AG10803 (cell line): ENCODE data around the gene DMD.

Experiments
- DNase-seq: peaks from one replicate; pipeline ENCODE4 v3.0.0; 2010; ENCODE audit warnings: low read depth
- H3K4me3 ChIP-seq: 2 replicates; pipeline ENCODE4 v1.5.1; 2011; ENCODE audit warnings: mild to moderate bottlenecking, low read length, control low read depth
- TF ChIP-seq, protein P1 (sequence below): conservative IDR thresholded peaks from 2 replicates; pipeline ENCODE4 v1.5.1; 2011; ENCODE audit warnings: mild to moderate bottlenecking, low read length, control low read depth, inconsistent platforms

Gene DMD

GRCh38 chrX:32408389-32408788 lies 803.0 kb downstream of the DMD start:
- TF ChIP-seq, protein P1, sequence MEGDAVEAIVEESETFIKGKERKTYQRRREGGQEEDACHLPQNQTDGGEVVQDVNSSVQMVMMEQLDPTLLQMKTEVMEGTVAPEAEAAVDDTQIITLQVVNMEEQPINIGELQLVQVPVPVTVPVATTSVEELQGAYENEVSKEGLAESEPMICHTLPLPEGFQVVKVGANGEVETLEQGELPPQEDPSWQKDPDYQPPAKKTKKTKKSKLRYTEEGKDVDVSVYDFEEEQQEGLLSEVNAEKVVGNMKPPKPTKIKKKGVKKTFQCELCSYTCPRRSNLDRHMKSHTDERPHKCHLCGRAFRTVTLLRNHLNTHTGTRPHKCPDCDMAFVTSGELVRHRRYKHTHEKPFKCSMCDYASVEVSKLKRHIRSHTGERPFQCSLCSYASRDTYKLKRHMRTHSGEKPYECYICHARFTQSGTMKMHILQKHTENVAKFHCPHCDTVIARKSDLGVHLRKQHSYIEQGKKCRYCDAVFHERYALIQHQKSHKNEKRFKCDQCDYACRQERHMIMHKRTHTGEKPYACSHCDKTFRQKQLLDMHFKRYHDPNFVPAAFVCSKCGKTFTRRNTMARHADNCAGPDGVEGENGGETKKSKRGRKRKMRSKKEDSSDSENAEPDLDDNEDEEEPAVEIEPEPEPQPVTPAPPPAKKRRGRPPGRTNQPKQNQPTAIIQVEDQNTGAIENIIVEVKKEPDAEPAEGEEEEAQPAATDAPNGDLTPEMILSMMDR: no peak
- no peak overlapping the region for H3K4me3 ChIP-seq
- no peak for DNase-seq

DNA sequence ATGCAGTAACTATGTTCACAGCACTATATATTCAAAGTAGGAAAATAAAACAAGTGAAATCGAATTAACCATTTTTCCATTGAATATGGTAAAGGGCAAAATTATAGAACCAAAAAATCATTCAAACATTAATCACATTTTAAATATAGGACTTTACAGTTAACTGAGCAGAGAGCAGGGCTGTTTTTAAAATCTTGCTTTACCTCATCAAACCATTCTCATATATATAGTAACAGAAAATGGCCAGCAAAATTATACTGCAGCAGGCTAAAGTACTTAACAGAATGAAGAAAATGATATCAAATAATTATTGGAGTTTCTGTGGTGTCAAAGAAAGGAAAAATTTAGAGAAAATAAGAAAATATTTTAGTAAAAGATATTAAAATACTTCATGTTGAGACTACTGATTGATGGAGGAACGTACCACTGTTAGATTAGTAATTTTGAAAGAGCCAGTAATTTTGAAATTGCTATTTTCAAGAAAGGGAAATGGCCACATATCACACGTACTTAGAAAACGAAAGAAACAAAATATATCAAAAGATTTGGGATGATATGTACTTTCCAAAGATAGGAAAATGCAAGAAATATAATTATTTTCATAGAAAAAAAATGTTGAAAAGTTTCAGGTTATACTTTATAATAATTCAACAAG lies 813.7 kb downstream of the DMD start:
- DNase-seq: no peak
- H3K4me3 ChIP-seq: no peak overlapping the region
- TF ChIP-seq, protein P1: no peak

- H3K4me3 ChIP-seq: no peak overlapping the region
- TF ChIP-seq, protein P1: no peak
- no peak for DNase-seq
These were observed 815.5 kb downstream of the DMD start for GRCh38 chrX:32395878-32396277.

DNA sequence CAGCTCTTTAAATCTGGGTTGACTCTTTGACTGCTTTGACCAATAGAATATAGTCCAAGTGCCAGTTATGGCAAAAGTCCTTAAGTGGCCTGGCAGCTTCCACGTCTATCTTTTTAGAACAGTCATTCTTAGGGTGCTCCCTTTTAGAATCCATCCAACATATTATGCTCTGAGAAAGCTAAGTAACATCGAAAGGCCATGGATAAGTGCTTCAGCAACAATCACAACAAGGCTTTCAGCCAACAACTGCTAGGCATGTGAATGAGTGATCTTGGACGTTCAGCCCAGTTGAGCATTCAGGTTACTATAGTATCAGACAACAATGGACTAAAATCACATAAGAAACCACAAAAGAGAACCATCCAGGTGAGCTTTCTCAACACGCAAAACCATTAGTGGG lies 818.7 kb downstream of the DMD start:
- DNase-seq: no peak
- H3K4me3 ChIP-seq: no peak overlapping the region
- TF ChIP-seq, protein P1: no peak

GRCh38 chrX:32370456-32371205 lies 840.7 kb downstream of the DMD start:
- TF ChIP-seq, protein P1: no peak
- no peak for DNase-seq
- H3K4me3 ChIP-seq: no peak overlapping the region

DNA sequence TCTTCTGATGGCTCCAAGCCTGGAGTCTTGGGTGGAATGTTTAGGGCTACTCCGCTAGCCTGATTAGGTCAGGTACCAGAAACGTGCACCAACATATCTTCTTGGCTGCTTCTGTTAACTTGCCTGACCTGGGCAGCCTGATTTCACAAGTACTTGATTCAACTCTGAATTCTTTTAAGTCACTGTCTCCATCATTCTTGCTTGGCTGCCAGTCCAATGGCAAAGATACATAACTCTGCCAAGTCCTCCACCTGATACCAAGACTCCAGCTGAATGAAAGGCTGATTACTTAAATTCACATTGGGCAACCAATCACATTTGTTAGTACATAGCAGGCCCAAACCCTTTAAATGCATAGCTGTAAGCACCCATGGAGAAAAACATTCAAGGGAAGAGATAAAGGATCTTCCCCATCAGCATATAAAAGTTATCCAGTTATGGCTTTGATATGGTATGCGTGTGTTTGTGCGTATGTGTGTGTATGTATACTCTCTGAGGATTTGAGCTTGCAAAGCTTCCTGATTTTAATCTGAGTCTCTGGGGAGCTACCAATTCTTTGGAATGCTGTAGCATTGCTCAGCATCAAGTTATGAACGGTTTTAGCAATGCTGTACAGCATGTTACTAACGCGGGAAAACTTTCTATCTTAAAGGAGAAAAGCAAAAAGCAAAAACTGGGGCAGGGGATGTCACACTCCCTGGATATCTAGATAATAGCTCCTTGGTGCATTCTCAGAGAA lies 917.2 kb downstream of the DMD start:
- no peak for DNase-seq
- no peak overlapping the region for H3K4me3 ChIP-seq
- TF ChIP-seq, protein P1: no peak
